ENCODE results near the gene ARL15.

The ARL15 gene

DNA sequence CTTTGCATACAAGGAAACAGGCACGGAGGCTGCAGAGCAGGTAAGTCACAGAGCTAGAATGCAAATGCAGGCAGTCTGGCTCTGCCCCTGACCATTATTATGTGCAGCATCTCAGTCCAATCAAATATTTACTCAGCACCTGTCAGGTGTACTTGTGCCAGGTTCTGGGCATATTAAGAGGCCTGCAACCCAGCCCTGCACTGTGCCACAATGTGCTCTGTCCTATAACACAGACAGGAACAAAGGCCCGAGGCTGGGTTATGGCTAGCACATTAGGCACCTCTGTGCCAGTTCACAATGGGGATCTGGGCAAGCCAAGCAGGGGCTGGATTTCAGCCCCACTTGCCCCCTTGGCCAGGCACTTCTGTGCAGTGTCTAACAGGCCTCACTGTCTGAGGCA, 14.0 kb downstream of the ARL15 start:
- TF ChIP-seq, protein P1, sequence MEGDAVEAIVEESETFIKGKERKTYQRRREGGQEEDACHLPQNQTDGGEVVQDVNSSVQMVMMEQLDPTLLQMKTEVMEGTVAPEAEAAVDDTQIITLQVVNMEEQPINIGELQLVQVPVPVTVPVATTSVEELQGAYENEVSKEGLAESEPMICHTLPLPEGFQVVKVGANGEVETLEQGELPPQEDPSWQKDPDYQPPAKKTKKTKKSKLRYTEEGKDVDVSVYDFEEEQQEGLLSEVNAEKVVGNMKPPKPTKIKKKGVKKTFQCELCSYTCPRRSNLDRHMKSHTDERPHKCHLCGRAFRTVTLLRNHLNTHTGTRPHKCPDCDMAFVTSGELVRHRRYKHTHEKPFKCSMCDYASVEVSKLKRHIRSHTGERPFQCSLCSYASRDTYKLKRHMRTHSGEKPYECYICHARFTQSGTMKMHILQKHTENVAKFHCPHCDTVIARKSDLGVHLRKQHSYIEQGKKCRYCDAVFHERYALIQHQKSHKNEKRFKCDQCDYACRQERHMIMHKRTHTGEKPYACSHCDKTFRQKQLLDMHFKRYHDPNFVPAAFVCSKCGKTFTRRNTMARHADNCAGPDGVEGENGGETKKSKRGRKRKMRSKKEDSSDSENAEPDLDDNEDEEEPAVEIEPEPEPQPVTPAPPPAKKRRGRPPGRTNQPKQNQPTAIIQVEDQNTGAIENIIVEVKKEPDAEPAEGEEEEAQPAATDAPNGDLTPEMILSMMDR (IDR thresholded peaks at IDR 0.05; ENCODE audit: low read depth, low read length, missing control alignments), result no peak
- no peak for DNase-seq (ENCODE audit: low read depth)
- H3K4me3 ChIP-seq (ENCODE audit: low read depth, low read length), result no peak overlapping the region

DNA sequence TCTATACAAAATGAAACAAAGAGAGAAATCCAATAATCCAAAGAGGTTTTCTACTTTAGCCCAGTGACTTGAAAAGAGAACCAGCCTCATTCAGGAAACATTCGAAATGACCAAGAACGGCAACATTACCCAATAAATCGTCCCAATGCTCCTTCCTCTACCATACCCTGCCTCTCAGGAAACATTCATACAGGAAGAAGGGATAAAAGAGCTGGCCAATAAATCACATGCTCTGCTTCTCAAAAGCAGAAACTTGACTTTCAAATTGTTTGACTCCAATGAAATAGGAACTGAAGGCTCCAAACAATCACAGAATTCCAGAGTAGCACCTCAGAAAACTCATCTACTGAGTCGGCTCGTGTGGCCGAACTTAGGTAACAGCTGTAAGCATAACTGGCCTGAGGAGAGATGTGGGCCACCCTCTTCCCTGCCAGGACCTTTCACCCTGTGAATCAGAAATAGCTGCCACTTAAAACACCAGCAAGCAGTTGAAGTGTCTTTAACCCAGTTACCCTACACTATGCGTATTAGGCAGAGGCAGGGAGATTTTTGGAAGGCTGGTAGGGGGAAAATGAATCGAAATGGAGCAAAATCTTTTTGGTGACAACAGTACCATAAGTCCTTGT, 14.6 kb downstream of the ARL15 start:
- DNase-seq (ENCODE audit: low read depth), result no peak
- no peak overlapping the region for H3K4me3 ChIP-seq (ENCODE audit: low read depth, low read length)
- TF ChIP-seq, protein P1 (IDR thresholded peaks at IDR 0.05; ENCODE audit: low read depth, low read length, missing control alignments), result no peak

DNA sequence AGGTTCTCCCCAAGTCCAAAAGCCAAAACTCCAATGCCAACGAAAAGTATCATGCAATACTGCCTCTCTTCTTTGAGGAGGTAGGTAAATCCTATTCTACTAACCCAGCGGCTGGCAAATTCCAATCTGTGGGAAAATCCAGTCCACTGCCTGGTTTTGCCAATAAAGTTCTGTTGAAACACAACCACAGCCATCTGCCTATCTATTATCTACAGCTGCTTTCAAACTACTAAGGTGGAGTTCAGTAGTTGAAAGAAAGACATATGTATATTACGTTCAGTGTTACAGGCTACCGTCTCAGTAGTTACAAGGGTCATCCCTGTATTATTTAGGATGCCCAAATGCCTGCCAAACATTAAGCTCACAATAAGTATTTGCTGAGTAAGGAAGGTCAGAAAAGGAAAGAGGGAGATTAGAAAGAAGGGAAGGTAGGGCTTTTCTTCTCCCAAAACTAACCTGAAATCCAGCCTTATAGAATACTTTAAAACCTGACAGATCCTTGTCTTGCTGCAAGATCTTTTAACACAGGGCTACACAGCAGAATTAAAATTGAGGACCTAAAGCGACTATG, 16.2 kb downstream of the ARL15 start:
- DNase-seq (ENCODE audit: low read depth), result no peak
- H3K4me3 ChIP-seq (ENCODE audit: low read depth, low read length), result no peak overlapping the region
- TF ChIP-seq, protein P1 (IDR thresholded peaks at IDR 0.05; ENCODE audit: low read depth, low read length, missing control alignments), result no peak

DNA sequence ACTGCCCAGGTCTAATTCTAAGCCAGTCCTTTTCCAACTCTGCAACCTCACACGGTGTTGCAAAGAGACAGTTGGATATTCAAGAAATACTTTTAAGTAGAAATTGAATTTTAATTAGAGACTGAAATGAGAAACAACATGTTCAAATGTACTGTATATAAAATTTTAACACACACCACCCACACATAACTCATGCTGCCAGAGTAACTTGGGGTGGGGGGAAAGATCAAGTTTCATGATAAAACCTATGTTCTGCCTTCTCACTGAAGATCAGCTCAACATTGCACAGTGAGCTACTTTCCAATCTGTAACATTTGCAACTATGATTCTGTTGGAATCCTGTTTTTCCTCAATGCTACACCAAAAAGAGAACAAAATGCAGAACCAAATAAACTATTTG, 17.5 kb downstream of the ARL15 start:
- no peak overlapping the region for H3K4me3 ChIP-seq (ENCODE audit: low read depth, low read length)
- no peak for DNase-seq (ENCODE audit: low read depth)
- TF ChIP-seq, protein P1 (IDR thresholded peaks at IDR 0.05; ENCODE audit: low read depth, low read length, missing control alignments), result no peak

DNA sequence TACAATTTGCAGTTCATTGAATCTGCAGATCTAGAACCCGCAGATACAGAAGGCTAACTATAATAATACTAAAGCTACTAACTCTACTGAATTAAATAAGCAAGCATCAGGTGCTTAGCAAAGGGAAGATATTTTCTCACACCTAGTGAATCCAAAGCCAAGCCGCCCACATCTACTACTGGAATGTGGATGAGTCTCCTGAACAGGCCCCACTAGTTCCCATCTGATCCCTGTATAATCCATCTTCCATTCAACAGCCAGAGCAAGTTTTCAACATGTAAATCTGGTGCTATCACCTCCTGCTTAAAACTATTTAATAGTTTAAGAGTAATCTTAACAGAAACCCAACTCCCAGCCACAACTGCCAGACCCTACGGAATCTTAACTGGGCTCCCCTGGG, 18.9 kb downstream of the ARL15 start:
- DNase-seq (ENCODE audit: low read depth), result no peak
- no peak overlapping the region for H3K4me3 ChIP-seq (ENCODE audit: low read depth, low read length)
- TF ChIP-seq, protein P1 (IDR thresholded peaks at IDR 0.05; ENCODE audit: low read depth, low read length, missing control alignments), result no peak

DNA sequence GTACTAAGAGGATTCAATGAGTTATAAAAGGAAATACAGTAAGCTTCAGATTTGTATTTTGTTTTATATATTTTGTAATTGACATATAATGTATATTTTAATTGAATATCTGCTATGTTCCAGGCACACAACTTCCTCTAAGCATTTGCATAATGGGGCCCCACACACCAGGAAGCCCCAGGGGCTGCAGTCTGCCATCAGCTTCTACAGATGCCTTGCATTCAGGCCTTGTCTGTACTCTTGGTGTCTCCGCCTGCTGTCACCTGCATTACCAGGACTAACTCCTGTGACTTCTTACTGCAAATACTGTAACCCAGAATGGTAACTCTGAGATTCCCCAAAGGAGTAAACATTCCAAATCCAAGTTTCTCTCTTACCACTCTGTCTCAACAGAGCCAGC, 20.6 kb downstream of the ARL15 start:
- H3K4me3 ChIP-seq (ENCODE audit: low read depth, low read length), result no peak overlapping the region
- no peak for DNase-seq (ENCODE audit: low read depth)
- TF ChIP-seq, protein P1 (IDR thresholded peaks at IDR 0.05; ENCODE audit: low read depth, low read length, missing control alignments), result no peak
